Testis (tissue), 3 donors: ENCODE measurements around the gene ARHGEF37. TPM values are rescaled to one million over a fixed set of nuclear protein-coding genes. Genes with fewer than 3 reads are reported as not detected.

Experiments
- DNase-seq: peaks from one replicate; pipeline ENCODE4 v3.0.0-alpha.2; 2019
- H3K27ac ChIP-seq, 2 donors: fragments of 200-600 bp; sonication (generic); one replicate each; pipeline ENCODE4 v1.5.1; 2019
- H3K27me3 ChIP-seq: fragments of 200-600 bp; sonication (generic); one replicate; pipeline ENCODE4 v1.5.1; 2019
- H3K36me3 ChIP-seq: fragments of 200-600 bp; sonication (generic); one replicate; pipeline ENCODE4 v1.5.1; 2017; ENCODE audit warnings: low read depth; ENCODE audit errors: missing control alignments
- H3K4me1 ChIP-seq: fragments of 200-600 bp; sonication (generic); one replicate; pipeline ENCODE4 v1.5.1; 2019
- H3K4me3 ChIP-seq, 2 donors: fragments of 200-600 bp; sonication (generic); one replicate each; pipeline ENCODE4 v1.5.1; 2017 to 2019
- H3K9me3 ChIP-seq: fragments of 200-600 bp; sonication (generic); one replicate; pipeline ENCODE4 v1.5.1; 2017
- CTCF ChIP-seq, 3 experiments: fragments of 450-650 bp in 2 of 3; fragments of 200-600 bp in 1 of 3; sonication (generic) in 1 of 3; IDR thresholded peaks; one replicate each; pipeline ENCODE4 v1.5.1; 2016 to 2019; ENCODE audit warnings: antibody characterized with exemption in 3 of 3, mild to moderate bottlenecking in 2 of 3, moderate library complexity in 1 of 3
- POLR2A ChIP-seq: fragments of 450-650 bp; IDR thresholded peaks from one replicate; pipeline ENCODE4 v1.6.1; 2017; ENCODE audit warnings: antibody characterized with exemption, mild to moderate bottlenecking, moderate library complexity
- WGBS, 2 donors: methylation state at CpG; one replicate each; pipeline ENCODE4 v1.1.5; 2018; 5-methylcytosine and 5-hydroxymethylcytosine counted together
- intact Hi-C: fragments of 100-400 bp; cut with DNase I; formaldehyde crosslinking; loops from one replicate; pipeline ENCODE4 v1.15.1; 2023; ENCODE audit warnings: low total_unique reads
- polyA plus RNA-seq: library from polyadenylated mRNA; stranded (reverse); fragments of 350-450 nt; fragmentation: Illumina TruSeq; extraction: RNeasy Lipid Tissue Mini Kit (QIAGEN cat#74804); gene quantifications from one replicate; pipeline ENCODE4 v1.2.3, GENCODE V29; 2014; ENCODE audit warnings: low read depth, low replicate concordance; ENCODE audit not compliant: insufficient read depth
- total RNA-seq, 2 donors: library from RNA; depleted of rRNA; stranded (reverse); fragments of >200 nt; gene quantifications; one replicate each; pipeline ENCODE4 v1.2.3, GENCODE V29; 2016

ARHGEF37 gene
- total and polyA plus RNA-seq, 3 donors from 2014 or later = 12.9 to 17.8 (median 13.4) TPM

- 69 to 77% methylated on average over 5 of the region's 5 CpGs for WGBS, 2 donors
- no peak for TF ChIP-seq POLR2A
- Histone ChIP-seq H3K4me3 (no peak overlapping the region), H3K36me3 (no peaks in the 10 kb centered on the region), H3K9me3 (no peaks in the 10 kb centered on the region), H3K27ac (no peak overlapping the region), H3K4me1 (peaks cover 6% of the 10 kb centered on the region), H3K27me3 (no peaks in the 10 kb centered on the region)
- no peak for DNase-seq
- intact Hi-C loops = no loop called here
Observed at GRCh38 chr5:149605354-149605997, 24.2 kb downstream of the ARHGEF37 start.

- no peak overlapping the region for H3K4me3 ChIP-seq
- peaks cover 6% of the 10 kb centered on the region for H3K4me1 ChIP-seq
- no peak for DNase-seq
- TF ChIP-seq POLR2A = no peak
- TF ChIP-seq CTCF (IDR thresholded peaks at IDR 0.05) = no peak
- WGBS, 2 donors = 66 to 75% methylated on average over 9 to 11 of the region's 11 CpGs
- intact Hi-C loops = no loop called here
- no peaks in the 10 kb centered on the region for H3K27me3 ChIP-seq
- no peaks in the 10 kb centered on the region for H3K9me3 ChIP-seq
- no peak overlapping the region for H3K27ac ChIP-seq
- H3K36me3 ChIP-seq = no peaks in the 10 kb centered on the region
Observed at GRCh38 chr5:149605998-149606724, 24.9 kb downstream of the ARHGEF37 start.

GRCh38 chr5:149608936-149609545 is 27.7 kb downstream of the ARHGEF37 start:
- H3K4me1 ChIP-seq = peaks cover 6% of the 10 kb centered on the region

GRCh38 chr5:149609640-149610219 is 28.4 kb downstream of the ARHGEF37 start:
- Histone ChIP-seq H3K27me3 (no peaks in the 10 kb centered on the region), H3K9me3 (no peaks in the 10 kb centered on the region), H3K4me3 (no peak overlapping the region), H3K27ac (no peak overlapping the region), H3K36me3 (no peaks in the 10 kb centered on the region), H3K4me1 (peaks cover 6% of the 10 kb centered on the region)
- intact Hi-C loops = no loop called here
- 90 to 92% methylated on average over 13 to 14 of the region's 14 CpGs for WGBS, 2 donors
- DNase-seq = no peak
- TF ChIP-seq POLR2A (no peak), CTCF (IDR thresholded peaks at IDR 0.05) (no peak)

More at GRCh38 chr5:149608936-149609545, 27.7 kb downstream of the ARHGEF37 start:
- TF ChIP-seq POLR2A = no peak
- no peak for TF ChIP-seq CTCF (IDR thresholded peaks at IDR 0.05)
- intact Hi-C loops = no loop called here
- Histone ChIP-seq H3K4me3 (no peak overlapping the region), H3K36me3 (no peaks in the 10 kb centered on the region), H3K27ac (no peak overlapping the region), H3K9me3 (no peaks in the 10 kb centered on the region), H3K27me3 (no peaks in the 10 kb centered on the region)
- WGBS, 2 donors = 92 to 100% methylated on average over 4 of the region's 4 CpGs
- no peak for DNase-seq
